Fibroblast of skin of right quadriceps (primary cell): Measurements from ENCODE around the gene BACE1-AS.

Experiments
- DNase-seq: peaks from one replicate; pipeline ENCODE4 v3.0.0-alpha.2; 2013

Gene BACE1-AS

DNA sequence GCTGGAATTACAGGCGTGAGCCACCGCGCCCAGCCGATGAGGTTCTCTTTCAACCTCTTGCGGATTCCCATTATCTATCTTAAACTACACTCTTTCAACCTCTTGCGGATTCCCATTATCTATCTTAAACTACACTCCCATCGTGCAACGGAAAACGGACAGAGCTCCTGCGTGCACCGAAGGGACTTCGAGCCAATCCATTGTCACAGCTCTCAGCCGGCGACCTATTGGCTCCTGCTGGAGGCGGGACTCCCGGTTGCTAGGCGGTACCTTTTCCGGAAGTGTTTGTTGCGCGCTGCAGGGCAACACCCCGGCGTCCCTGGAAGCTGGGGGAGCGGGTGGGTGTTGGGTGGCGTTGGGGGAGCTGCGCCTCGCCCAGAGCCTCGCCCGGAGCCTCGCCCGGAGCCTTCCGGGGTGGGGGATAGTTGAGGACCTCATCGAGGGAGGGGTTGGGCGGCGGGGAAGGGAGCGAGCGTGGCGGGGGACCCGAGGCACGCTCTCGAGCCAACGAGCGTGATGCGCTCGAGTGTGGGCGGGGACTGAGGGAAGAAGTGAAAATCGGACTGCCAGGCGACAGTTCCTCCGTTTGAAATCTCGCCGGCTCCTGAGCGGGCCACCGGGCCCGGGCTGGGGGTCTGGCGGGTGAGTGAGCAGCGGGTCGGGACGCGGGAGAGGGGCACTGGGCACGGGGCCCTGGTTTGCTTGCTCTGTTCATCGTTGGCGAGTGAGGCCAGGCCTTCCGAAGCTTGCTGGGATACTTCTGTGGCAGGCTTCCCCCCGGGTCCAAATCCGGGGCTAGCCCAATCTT, 36.6 kb downstream of the BACE1-AS start, which contains the start of gene CEP164:
TSS of gene CEP164 (plus strand) at position 288 of the 808 bp plus-strand sequence. CDS start 10,733 bp downstream, outside the sequence.
- DNase-seq: peak; percentile 97

- peak; percentile 32 for DNase-seq
Measured at GRCh38 chr11:117328375-117329010, 37.3 kb downstream of the BACE1-AS start.

DNA sequence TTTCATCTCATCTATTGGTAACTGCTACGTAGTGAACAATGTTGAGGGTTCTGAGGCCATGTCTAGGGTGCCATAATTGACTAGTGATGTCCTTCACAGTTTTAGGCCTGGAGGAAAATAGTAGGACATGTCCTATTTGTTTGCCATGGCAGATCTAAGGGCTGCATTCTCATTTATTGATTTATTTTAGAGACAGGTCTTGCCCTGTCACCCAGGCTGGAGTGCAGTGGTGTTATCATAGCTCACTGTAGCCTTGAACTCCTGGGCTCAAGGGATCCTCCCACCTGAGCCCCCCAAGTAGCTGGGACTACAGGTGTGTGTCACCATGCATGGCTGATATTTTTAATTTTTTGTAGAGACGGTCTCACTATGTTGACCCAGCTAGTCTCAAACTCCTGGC, 41.7 kb downstream of the BACE1-AS start:
- no peak for DNase-seq

GRCh38 chr11:117333917-117334316, 42.8 kb downstream of the BACE1-AS start:
- DNase-seq: peak; percentile 27

- no peak for DNase-seq
Measured at GRCh38 chr11:117334896-117335295, 43.8 kb downstream of the BACE1-AS start.

GRCh38 chr11:117335399-117335798, 44.3 kb downstream of the BACE1-AS start:
- DNase-seq: no peak

DNA sequence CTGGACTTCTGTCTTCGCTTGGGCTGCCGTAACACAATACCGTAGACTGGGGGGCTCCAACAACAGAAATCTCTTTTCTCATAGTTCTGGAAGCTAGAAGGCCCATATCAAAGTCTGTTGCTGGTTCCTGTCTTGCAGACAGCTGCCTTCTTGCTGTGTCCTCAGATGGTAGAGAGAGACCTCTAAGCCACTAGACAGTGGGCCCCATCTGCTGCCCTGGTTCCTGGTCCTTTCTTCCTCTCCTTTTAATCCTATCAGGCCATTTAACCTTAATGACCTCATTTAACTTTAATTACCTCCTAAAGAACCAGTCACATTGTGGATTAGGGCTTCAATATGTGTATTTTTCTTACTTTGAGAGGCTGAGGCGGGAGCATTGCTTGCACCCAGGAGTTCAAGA, 45.9 kb downstream of the BACE1-AS start:
- DNase-seq: no peak
